GM21717 (cell line): ENCODE measurements around the gene CDKN2A.
"Not testable (repeated sequence)": the region's sequence is repeated elsewhere in the genome, so short reads cannot be mapped to it uniquely, and the experiment has no call there.

Experiments used
- ATAC-seq: cut with Tn5 transposase; IDR thresholded peaks from one replicate; pipeline ENCODE4 v1.9.1; 2021; ENCODE audit warnings: mild to moderate bottlenecking, moderate library complexity; ENCODE audit not compliant: unreplicated experiment

The CDKN2A gene

GRCh38 chr9:21982861-21983560 is 11.2 kb downstream of the CDKN2A start:
- ATAC-seq = no peak

DNA sequence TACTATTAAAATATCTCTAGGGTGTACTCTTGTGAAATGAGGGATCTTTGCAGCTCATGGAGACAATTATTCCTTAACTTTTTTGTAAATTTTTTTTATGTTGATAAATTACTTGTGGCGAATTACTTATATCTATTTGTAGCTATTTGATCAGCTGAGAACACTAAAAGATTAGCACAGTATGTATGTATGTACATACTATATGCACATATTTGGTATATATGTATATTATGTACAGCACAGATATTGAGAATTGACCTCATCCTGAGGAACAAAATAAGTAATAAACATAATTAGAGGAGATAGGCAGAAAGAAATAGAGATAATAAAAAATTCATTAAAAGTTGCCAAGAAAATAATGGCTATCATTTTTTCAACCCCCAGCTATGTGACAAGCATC is 11.8 kb downstream of the CDKN2A start:
- no peak for ATAC-seq

DNA sequence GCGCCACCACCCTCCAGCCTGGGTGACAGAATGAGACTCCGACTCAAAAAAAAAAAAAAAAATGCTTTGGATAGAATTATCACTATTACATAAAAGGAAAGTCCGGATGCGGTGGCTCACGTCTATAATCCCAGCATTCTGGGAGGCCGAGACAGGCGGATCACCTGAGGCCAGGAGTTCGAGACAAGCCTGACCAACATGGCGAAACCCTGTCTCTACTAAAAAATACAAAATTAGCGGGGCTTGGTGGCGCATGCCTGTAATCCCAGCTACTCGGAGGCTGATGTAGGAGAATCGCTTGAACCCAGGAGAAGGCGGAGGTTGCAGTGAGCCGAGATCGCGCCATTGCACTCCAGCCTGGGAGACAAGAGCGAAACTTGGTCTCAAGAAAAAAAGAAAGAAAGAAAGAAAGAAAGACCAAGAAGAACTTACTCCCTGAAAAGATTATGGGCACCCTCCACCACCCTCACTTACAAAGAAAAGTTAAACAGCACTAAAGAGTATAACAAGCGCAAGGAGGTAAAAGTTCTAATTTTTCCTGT is 17.8 kb downstream of the CDKN2A start:
- ATAC-seq = no peak

GRCh38 chr9:21974722-21975409 is 19.3 kb downstream of the CDKN2A start:
- peak; percentile 62 for ATAC-seq

- no peak for ATAC-seq
Observed at GRCh38 chr9:21974343-21974721, 19.9 kb downstream of the CDKN2A start.

DNA sequence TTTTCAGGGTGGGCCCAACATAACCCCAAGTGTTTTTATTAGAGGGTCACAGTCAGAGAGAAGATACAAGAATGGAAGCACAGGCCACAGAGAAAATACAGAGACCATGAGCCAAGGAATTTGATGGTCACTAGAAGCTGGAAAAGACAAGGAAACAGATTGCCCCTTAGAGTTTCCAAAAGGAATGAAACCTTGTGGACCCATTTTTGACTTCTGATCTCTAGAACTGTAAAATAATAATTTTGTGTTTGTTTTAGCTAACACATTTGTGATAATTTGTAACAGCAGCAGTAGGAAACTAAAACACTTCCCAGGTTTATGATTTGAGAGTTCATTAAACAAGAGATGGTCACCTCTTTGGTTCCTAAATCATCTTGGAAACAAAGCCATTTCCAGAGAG is 21.8 kb downstream of the CDKN2A start:
- no peak for ATAC-seq

GRCh38 chr9:21970800-21971640 is 23.2 kb downstream of the CDKN2A start:
- ATAC-seq = no peak

DNA sequence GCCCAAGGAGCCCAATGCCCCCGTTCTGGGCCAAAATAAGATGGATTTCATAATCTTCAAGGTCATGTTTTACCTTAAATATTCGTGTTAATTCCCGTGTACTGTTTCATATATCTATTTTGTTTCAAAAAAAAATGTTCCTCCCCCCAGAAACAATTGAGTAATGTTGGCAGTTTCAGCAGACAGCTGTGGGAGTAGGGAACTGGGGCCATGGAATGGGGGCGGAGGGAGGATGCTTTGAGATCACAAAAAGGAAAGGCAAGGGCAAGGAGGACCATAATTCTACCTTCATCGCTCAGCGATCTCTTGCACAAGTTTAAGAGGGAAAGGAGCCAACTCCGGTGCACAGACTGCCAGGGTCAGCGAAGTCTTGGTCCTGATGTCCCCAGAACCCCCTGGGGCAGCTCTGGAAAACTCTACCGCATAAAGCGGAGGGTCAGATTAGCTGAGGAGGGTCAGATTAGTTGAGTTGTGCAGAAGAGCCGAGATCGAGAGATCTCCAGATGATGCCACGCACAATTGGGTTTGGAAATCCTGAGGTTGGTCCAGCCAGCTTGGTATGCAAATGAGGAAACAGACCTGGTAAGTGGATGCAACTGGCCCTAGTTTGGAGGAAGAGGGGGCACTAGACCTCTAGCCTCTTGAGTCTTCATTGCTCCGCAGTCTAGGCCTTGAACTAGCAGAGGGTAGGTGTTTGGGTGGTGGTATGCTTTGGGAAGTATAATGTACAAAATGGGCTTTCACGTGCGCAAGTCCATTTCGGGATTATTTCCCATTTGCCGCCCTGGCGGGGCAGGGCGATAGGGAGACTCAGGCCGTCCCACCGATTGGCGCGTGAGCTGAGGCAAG is 24.0 kb downstream of the CDKN2A start:
- no peak for ATAC-seq

DNA sequence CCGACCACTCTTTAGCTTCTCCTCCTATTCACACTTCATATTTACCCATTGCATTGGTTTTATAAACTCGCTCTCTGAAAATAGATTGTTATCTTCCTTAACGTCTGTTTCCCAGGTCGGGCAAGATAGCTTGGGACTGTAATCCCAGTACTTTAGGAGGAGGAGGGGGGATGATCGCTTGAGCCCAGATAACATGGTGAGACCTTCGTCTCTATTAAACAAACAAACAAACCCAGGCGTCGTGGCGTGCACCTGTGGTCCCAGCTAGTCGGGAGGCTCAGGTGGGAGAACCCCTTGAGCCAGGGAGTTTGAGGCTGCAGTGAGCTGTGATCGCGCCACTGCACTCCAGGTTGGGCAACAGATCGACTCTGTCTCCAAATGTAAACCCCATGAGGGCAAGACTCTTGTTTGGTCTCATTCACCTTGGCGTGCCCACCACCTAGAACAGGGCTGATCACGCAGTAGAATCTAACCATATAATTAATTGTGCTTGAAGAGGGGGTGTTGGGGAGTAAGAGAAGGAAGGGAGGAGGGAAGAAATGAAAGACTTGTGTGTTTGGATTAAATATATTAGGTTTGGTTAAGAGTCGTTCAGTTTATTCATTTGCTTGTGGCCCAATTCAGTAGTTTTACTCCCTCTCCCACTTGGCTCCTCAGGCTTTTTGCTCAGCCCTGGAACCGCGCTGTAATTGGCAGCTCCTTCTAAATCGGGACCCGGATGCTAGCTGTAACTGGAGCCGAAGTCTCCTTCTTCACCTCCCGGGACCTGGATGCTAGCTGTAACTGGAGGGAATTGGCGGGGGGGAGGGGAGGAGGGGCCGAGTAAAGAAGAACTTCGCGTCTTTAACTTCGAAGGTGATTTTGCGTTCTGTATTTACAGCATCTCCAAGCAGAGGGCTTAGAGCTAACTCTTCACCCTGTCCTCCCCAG is 24.9 kb downstream of the CDKN2A start:
- ATAC-seq = no peak

DNA sequence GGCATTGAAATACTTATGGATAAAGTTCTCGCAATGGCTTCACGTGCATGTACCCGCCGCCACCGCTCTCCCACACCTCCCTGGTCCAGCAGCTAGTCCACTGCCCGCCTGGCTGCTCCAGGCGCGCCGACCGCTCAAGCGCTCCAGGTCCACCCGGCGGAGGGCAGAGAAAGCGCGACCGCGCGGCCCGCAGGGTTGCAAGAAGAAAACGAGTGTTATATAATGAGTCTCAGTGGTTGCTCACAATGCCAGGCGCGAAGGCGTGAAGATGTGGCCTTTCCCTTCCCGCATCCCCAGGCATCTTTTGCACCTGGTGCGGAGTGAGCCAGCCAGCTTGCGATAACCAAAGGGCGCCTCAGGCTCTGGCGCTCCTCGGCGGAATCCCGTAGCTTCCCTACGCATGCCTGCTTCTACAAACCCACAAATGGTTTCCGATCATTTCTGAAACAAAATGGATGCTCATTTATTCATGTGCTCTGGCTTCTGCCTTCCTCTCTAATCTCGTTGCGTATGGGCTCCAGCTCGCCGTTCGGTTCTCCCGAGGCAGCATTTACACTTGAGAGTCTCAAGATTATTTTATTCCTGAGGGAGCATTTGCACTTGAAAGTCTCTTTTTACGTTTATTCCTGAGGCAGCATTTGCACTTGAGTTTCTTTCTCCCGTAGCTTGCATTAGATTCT is 25.7 kb downstream of the CDKN2A start:
- no peak for ATAC-seq

DNA sequence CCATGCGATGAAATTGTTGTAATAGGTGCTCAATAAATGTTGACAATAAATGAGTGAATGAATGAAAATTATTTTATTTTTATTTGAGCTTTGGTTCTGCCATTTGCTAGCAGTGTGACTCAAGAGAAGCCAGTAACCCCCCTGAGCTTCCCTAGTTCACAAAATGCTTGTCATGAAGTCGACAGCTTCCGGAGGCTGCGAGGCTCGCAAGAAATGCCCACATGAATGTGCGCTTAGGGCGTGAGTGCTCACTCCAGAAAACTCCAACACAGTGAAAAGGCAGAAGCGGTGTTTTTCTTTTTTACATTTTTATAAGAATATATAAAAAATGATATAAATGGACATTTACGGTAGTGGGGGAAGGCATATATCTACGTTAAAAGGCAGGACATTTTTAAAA is 26.5 kb downstream of the CDKN2A start:
- ATAC-seq = no peak

DNA sequence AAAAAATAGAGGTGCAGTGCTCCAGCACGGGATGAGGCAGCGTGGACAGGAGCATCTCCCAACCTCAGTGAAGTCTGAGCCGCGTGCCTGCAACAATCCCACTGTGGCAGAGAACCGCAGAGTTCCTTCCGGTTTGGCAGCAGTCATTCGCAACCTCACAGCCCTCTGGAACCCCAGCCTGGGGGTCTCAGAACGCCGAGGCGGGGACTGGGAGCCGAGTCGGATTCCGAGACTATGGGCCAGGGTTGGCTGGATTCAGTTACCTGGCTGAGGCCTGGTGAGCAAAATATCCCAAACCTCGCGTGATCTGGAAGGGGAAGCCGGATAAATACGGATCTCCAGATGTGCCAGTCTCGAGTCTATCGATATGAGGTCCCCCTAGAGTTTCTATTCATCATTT is 27.0 kb downstream of the CDKN2A start:
- no peak for ATAC-seq

- no peak for ATAC-seq
Observed at GRCh38 chr9:21966140-21966851, 27.9 kb downstream of the CDKN2A start.

- ATAC-seq = peak; percentile 88
Observed at GRCh38 chr9:21965401-21965951, 28.7 kb downstream of the CDKN2A start.

GRCh38 chr9:21964925-21965385 is 29.2 kb downstream of the CDKN2A start:
- ATAC-seq = peak; percentile 79

DNA sequence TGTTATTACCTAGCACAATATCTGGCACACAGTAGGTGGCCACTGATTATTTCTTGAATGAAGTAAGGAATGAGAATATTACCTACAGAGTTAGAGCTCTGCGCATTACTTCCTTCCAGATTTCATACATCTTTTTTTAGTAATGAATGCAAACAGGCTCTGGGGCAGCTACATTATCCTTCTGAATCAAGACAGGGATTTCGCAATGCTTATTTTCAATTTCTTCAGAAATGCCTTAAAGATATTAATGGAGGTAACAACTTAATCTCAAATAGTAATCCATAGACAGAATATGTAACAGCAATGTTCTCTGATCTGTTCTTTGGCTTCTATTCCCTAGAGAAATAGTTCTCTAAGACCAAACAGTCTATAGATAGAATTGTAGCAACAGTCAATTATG is 32.6 kb downstream of the CDKN2A start:
- ATAC-seq = no peak

- ATAC-seq = not testable (repeated sequence)
Observed at GRCh38 chr9:21959268-21959667, 34.9 kb downstream of the CDKN2A start.

DNA sequence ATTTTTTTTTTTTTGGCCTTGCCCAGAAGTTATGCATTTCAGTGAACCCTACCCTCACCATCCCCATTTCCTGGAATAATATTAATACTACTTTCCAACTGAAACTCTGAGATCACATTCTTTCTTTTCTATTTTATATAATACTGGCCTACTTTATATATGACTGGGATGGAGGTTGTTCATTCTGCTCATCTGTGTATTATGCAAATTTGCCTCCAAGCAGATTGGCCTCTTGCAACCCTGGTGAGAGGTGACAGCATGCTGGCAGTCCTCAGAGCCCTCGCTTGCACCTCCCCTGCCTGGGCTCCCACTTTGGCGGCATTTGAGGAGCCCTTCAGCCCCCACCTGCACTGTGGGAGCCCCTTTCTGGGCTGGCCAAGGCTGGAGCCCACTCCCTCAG is 35.4 kb downstream of the CDKN2A start:
- ATAC-seq = no peak
